Effector memory CD4-positive, alpha-beta T cell (primary cell): ENCODE data around the gene PNMA6A.
"Not testable (repeated sequence)": the region's sequence is repeated elsewhere in the genome, so short reads cannot be mapped to it uniquely, and the experiment has no call there.

ENCODE experiments used
- DNase-seq, 3 donors: peaks; one replicate each; pipeline ENCODE4 v3.0.0-alpha.2; 2020
- H3K27ac ChIP-seq: 2 replicates; pipeline ENCODE4 v1.7.0; 2013; ENCODE audit warnings: mild to moderate bottlenecking, low read length, moderate library complexity; ENCODE audit not compliant: insufficient read depth, poor library complexity, severe bottlenecking
- H3K27me3 ChIP-seq: replicated peaks from 2 replicates; pipeline ENCODE4 v1.7.0; 2013; ENCODE audit warnings: mild to moderate bottlenecking, low read length; ENCODE audit not compliant: insufficient read depth, control insufficient read depth, poor library complexity, severe bottlenecking
- H3K36me3 ChIP-seq: 2 replicates; pipeline ENCODE4 v1.7.0; 2013; ENCODE audit warnings: mild to moderate bottlenecking, low read length, moderate library complexity; ENCODE audit not compliant: control insufficient read depth, insufficient read depth
- H3K4me1 ChIP-seq: 2 replicates; pipeline ENCODE4 v1.7.0; 2013; ENCODE audit warnings: low read length, mild to moderate bottlenecking; ENCODE audit not compliant: control insufficient read depth, insufficient read depth, poor library complexity, severe bottlenecking
- H3K4me3 ChIP-seq: 2 replicates; pipeline ENCODE4 v1.7.0; 2013; ENCODE audit warnings: low read length, low read depth, mild to moderate bottlenecking; ENCODE audit not compliant: insufficient read depth, poor library complexity, severe bottlenecking
- H3K9me3 ChIP-seq: 2 replicates; pipeline ENCODE4 v1.7.0; 2013; ENCODE audit warnings: mild to moderate bottlenecking, low read length, moderate library complexity; ENCODE audit not compliant: control insufficient read depth

PNMA6A gene

DNA sequence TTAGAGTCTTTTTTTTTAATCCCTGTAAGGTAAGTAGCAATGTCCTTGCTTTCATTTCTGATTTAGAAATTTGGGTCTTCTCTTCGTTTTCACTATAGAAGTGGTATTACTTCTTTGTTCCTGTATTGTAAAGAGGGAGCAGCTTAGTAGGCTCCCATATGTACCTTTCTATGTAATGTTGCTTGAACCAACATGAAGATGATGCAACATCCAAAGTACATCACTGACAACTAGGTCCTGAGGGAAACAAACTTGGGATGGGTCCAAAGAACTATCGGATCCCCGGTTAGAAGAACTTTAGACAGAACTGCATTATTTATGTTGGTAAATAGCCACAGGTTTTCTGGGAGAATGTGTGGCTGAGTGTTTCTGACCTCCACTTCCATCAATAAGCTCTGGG lies 45.5 kb downstream of the PNMA6A start:
- not testable (repeated sequence) for H3K4me1 ChIP-seq, H3K27ac ChIP-seq, H3K4me3 ChIP-seq, DNase-seq, H3K36me3 ChIP-seq, H3K27me3 ChIP-seq, H3K9me3 ChIP-seq

DNA sequence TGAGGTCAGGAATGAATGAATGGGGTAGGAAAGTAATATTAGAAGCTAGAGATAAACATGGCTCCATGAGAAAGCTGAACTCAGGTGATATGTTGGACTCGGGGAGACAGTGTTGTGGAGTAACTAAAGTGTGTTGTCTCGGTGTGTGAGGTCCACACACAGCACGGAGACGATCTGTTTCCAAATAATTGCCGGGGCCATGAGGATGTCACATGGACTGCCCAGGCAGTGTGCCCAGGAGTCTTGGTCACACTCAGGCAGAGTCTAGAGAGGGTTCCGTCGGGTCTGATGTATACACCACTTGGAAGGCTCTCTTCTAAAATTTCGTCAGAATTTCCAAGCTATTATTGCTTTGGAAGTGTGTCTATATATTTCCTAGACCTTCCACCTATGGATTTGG lies 48.0 kb downstream of the PNMA6A start:
- H3K27me3 ChIP-seq, H3K36me3 ChIP-seq, H3K4me1 ChIP-seq, DNase-seq, H3K27ac ChIP-seq, H3K9me3 ChIP-seq, H3K4me3 ChIP-seq: not testable (repeated sequence)

DNA sequence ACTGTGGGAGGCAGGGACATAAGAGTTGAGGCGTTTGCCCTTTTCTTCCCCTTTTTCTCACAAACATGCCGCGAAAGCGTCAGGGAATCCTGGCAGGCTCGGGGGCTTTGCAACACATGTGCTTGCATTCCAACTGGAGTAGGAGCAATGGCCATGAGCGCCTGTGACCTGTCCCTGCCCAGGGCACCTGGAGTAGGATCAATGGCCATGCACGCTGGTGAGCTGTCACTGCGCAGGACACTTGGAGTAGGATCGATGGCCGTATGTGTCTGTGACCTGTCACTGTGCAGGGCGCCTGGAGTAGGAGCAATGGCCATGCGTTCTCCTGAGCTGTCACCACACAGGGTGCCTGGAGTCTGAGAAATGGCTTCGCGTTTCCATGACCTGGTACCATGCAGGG lies 51.2 kb downstream of the PNMA6A start:
- DNase-seq, H3K36me3 ChIP-seq, H3K27ac ChIP-seq, H3K9me3 ChIP-seq, H3K27me3 ChIP-seq, H3K4me3 ChIP-seq, H3K4me1 ChIP-seq: not testable (repeated sequence)
